Hepatocyte (in vitro differentiated cells): ENCODE results near the gene PARK7.

Source experiments
- EZH2 ChIP-seq: fragments of 200-600 bp; sonication (generic); IDR thresholded peaks from 2 replicates; pipeline ENCODE4 v1.6.1; 2016; ENCODE audit warnings: antibody characterized with exemption, mild to moderate bottlenecking, borderline replicate concordance
- EZH2phosphoT487 ChIP-seq: fragments of 200-600 bp; sonication (generic); IDR thresholded peaks from one replicate; pipeline ENCODE4 v1.6.1; 2018; ENCODE audit warnings: antibody characterized with exemption, mild to moderate bottlenecking, low read depth, moderate library complexity; ENCODE audit not compliant: unreplicated experiment, severe bottlenecking
- TF ChIP-seq, protein P1 (sequence below): fragments of 200-600 bp; sonication (generic); IDR thresholded peaks from 2 replicates; pipeline ENCODE4 v1.5.1; 2016; ENCODE audit warnings: antibody characterized with exemption, mild to moderate bottlenecking; ENCODE audit not compliant: poor library complexity

GRCh38 chr1:8025061-8025670, 63.7 kb downstream of the PARK7 start:
- TF ChIP-seq EZH2 = no peak
- TF ChIP-seq, protein P1, sequence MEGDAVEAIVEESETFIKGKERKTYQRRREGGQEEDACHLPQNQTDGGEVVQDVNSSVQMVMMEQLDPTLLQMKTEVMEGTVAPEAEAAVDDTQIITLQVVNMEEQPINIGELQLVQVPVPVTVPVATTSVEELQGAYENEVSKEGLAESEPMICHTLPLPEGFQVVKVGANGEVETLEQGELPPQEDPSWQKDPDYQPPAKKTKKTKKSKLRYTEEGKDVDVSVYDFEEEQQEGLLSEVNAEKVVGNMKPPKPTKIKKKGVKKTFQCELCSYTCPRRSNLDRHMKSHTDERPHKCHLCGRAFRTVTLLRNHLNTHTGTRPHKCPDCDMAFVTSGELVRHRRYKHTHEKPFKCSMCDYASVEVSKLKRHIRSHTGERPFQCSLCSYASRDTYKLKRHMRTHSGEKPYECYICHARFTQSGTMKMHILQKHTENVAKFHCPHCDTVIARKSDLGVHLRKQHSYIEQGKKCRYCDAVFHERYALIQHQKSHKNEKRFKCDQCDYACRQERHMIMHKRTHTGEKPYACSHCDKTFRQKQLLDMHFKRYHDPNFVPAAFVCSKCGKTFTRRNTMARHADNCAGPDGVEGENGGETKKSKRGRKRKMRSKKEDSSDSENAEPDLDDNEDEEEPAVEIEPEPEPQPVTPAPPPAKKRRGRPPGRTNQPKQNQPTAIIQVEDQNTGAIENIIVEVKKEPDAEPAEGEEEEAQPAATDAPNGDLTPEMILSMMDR = no peak
- no peak for TF ChIP-seq EZH2phosphoT487
